WTC11 (cell line): ENCODE measurements around the gene CFAP58. TPM values are rescaled to one million over a fixed set of nuclear protein-coding genes. Genes with fewer than 3 reads are reported as not detected.

Experiments used
- ATAC-seq: fragments of 200-7000 bp; cut with Tn5 transposase; 2 replicates; pipeline ENCODE4 v1.10.0; 2021; ENCODE audit warnings: mild to moderate bottlenecking, moderate library complexity
- CTCF ChIA-PET: fragments of 300-600 bp; sonication (Branson Sonifier 250); formaldehyde crosslinking; loops from one replicate; lab custom pipeline; 2021; ENCODE audit warnings: antibody characterized with exemption; lab: Charles Lee
- POLR2A ChIA-PET: fragments of 350-600 bp; sonication (Branson Sonifier 250); formaldehyde crosslinking; loops from one replicate; lab custom pipeline; 2021; ENCODE audit warnings: antibody characterized with exemption; lab: Charles Lee
- DNase-seq: peaks from one replicate; pipeline ENCODE4 v3.0.0; 2021; ENCODE audit warnings: low spot score
- H3K27ac Mint-ChIP-seq: 2 replicates; pipeline ENCODE4 v1.8.0; 2021; ENCODE audit warnings: mixed read lengths
- H3K27me3 Mint-ChIP-seq: 2 replicates; pipeline ENCODE4 v1.8.0; 2021; ENCODE audit warnings: low read depth, mild to moderate bottlenecking, moderate library complexity, mixed read lengths
- H3K36me3 Mint-ChIP-seq: 2 replicates; pipeline ENCODE4 v1.8.0; 2021; ENCODE audit warnings: mixed read lengths
- H3K4me1 Mint-ChIP-seq: 2 replicates; pipeline ENCODE4 v1.8.0; 2022; ENCODE audit warnings: mixed read lengths
- H3K4me3 Mint-ChIP-seq: 2 replicates; pipeline ENCODE4 v1.8.0; 2021; ENCODE audit warnings: mild to moderate bottlenecking, moderate library complexity, mixed read lengths
- H3K9me3 Mint-ChIP-seq: 2 replicates; pipeline ENCODE4 v1.8.0; 2021; ENCODE audit warnings: mixed read lengths
- CREB1 ChIP-seq: sonication (generic); formaldehyde crosslinking; IDR thresholded peaks from 2 replicates; pipeline ENCODE4 v1.8.0; 2023; ENCODE audit warnings: mild to moderate bottlenecking, missing genetic modification reagents
- ETV6 ChIP-seq: sonication (generic); formaldehyde crosslinking; IDR thresholded peaks from 2 replicates; pipeline ENCODE4 v1.8.1; 2022; ENCODE audit warnings: mild to moderate bottlenecking, missing genetic modification reagents
- GABPB1 ChIP-seq: sonication (generic); formaldehyde crosslinking; IDR thresholded peaks from 2 replicates; pipeline ENCODE4 v1.8.1; 2023; ENCODE audit warnings: mild to moderate bottlenecking, missing genetic modification reagents
- NFYB ChIP-seq: sonication (generic); formaldehyde crosslinking; conservative IDR thresholded peaks from 2 replicates; pipeline ENCODE4 v1.8.0; 2022; ENCODE audit warnings: low read depth, missing genetic modification reagents
- PRRX2 ChIP-seq: fragments of 250-450 bp; sonication (Bioruptor Pico); IDR thresholded peaks from 2 replicates; pipeline ENCODE4 v1.8.0; 2021; ENCODE audit warnings: mild to moderate bottlenecking
- SP1 ChIP-seq: sonication (generic); formaldehyde crosslinking; conservative IDR thresholded peaks from 2 replicates; pipeline ENCODE4 v1.8.1; 2022; ENCODE audit warnings: missing genetic modification reagents
- TEAD4 ChIP-seq: sonication (generic); formaldehyde crosslinking; IDR thresholded peaks from 2 replicates; pipeline ENCODE4 v1.8.0; 2022; ENCODE audit warnings: mild to moderate bottlenecking, missing genetic modification reagents
- ZNF219 ChIP-seq: sonication (generic); formaldehyde crosslinking; IDR thresholded peaks from 2 replicates; pipeline ENCODE4 v1.8.0; 2023; ENCODE audit warnings: missing genetic modification reagents, mild to moderate bottlenecking, borderline replicate concordance
- ZNF263 ChIP-seq: sonication (generic); formaldehyde crosslinking; IDR thresholded peaks from 2 replicates; pipeline ENCODE4 v1.8.1; 2022; ENCODE audit warnings: low read depth, mild to moderate bottlenecking, moderate library complexity, missing genetic modification reagents
- ZNF317 ChIP-seq: sonication (generic); formaldehyde crosslinking; IDR thresholded peaks from 2 replicates; pipeline ENCODE4 v1.8.1; 2023; ENCODE audit warnings: low read depth, mild to moderate bottlenecking, moderate library complexity, missing genetic modification reagents, borderline replicate concordance
- ZNF416 ChIP-seq: fragments of 250-450 bp; sonication (Bioruptor Pico); IDR thresholded peaks from 2 replicates; pipeline ENCODE4 v1.9.0; 2021; ENCODE audit warnings: mild to moderate bottlenecking, inconsistent platforms
- total RNA-seq: library from RNA; stranded (reverse); gene quantifications from 3 replicates; pipeline ENCODE4 v1.2.3, GENCODE V29; 2021
- TF ChIP-seq, protein P1 (sequence below): sonication (generic); formaldehyde crosslinking; IDR thresholded peaks from 2 replicates; pipeline ENCODE4 v1.8.1; 2023; ENCODE audit warnings: mild to moderate bottlenecking, moderate library complexity, missing genetic modification reagents
- TF ChIP-seq, protein P2 (sequence below): sonication (generic); formaldehyde crosslinking; IDR thresholded peaks from 2 replicates; pipeline ENCODE4 v1.8.0; 2022; ENCODE audit warnings: missing genetic modification reagents
- TF ChIP-seq, protein P3 (sequence below): sonication (generic); formaldehyde crosslinking; IDR thresholded peaks from 2 replicates; pipeline ENCODE4 v1.8.1; 2023; ENCODE audit warnings: mild to moderate bottlenecking, missing genetic modification reagents, borderline replicate concordance
- TF ChIP-seq, protein P4 (sequence below): sonication (generic); formaldehyde crosslinking; IDR thresholded peaks from 2 replicates; pipeline ENCODE4 v1.8.1; 2022; ENCODE audit warnings: mild to moderate bottlenecking, missing genetic modification reagents, moderate library complexity, borderline replicate concordance
- TF ChIP-seq, protein P5 (sequence below): sonication (generic); formaldehyde crosslinking; conservative IDR thresholded peaks from 2 replicates; pipeline ENCODE4 v1.8.1; 2022; ENCODE audit warnings: mild to moderate bottlenecking, missing genetic modification reagents
- TF ChIP-seq, protein P6 (sequence below): sonication (generic); formaldehyde crosslinking; IDR thresholded peaks from 2 replicates; pipeline ENCODE4 v1.8.1; 2023; ENCODE audit warnings: mild to moderate bottlenecking, missing genetic modification reagents
- TF ChIP-seq, protein P7 (sequence below): fragments of 200-600 bp; IDR thresholded peaks from 2 replicates; pipeline ENCODE4 v1.8.0; 2022; ENCODE audit warnings: antibody characterized with exemption

CFAP58 gene
- total RNA-seq, 1 experiment from 2014 or later: 1.0 TPM

DNA sequence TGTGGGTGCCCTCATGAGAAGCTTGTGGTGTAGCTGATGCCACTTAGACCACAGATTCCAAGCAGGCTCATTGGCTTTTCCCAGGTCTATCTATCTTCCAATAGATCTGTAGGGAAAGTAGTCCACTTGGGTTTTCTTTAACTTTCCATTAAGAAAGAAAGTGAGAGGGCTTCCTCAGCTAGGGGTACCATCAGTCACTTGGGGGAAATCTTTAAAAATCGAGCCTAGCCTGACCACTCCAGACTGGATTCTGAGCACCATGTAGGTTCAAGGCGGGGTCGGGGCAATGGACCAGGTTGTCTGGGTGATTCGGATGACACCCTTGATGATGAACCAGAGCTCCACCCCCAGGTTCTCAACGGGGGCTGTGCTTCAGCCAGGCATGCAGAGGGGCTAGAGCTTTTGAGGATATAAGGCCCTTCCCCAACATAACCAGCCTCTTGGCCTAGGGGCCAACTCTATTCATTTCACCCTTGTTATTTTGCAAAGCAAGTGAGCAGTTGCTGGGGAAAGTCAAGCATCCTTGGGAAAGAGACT is 42.4 kb upstream of the CFAP58 start:
- POLR2A ChIA-PET: interaction anchor here (1.1 kb wide), 1 partner anchor 15 kb away, joined by 3 read pairs; no protein-coding TSS in a partner anchor
- CTCF ChIA-PET: interaction anchor here (0.9 to 1.3 kb wide), 3 partner anchors 11 to 42 kb away, joined by 3 to 6 read pairs (median 4); partner anchors contain the start of gene CFAP58
- H3K27me3 Mint-ChIP-seq: no peaks in the 10 kb centered on the region
- no peak overlapping the region for H3K27ac Mint-ChIP-seq
- no peaks in the 10 kb centered on the region for H3K9me3 Mint-ChIP-seq
- ATAC-seq (no peak), DNase-seq (no peak)
- peaks cover under 1% of the 10 kb centered on the region; the same call in 1 of the 2 replicates for H3K4me1 Mint-ChIP-seq
- H3K4me3 Mint-ChIP-seq: no peak overlapping the region
- peaks cover 20% of the 10 kb centered on the region for H3K36me3 Mint-ChIP-seq
- TF ChIP-seq NFYB (no peak), SP1 (CRISPR knock-in tag) (no peak), ZNF263 (no peak), PRRX2 (no peak), ZNF219 (CRISPR knock-in tag) (no peak), GABPB1 (CRISPR knock-in tag) (no peak)
- TF ChIP-seq, protein P1, sequence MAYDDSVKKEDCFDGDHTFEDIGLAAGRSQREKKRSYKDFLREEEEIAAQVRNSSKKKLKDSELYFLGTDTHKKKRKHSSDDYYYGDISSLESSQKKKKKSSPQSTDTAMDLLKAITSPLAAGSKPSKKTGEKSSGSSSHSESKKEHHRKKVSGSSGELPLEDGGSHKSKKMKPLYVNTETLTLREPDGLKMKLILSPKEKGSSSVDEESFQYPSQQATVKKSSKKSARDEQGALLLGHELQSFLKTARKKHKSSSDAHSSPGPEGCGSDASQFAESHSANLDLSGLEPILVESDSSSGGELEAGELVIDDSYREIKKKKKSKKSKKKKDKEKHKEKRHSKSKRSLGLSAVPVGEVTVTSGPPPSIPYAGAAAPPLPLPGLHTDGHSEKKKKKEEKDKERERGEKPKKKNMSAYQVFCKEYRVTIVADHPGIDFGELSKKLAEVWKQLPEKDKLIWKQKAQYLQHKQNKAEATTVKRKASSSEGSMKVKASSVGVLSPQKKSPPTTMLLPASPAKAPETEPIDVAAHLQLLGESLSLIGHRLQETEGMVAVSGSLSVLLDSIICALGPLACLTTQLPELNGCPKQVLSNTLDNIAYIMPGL (CRISPR knock-in tag): no peak

DNA sequence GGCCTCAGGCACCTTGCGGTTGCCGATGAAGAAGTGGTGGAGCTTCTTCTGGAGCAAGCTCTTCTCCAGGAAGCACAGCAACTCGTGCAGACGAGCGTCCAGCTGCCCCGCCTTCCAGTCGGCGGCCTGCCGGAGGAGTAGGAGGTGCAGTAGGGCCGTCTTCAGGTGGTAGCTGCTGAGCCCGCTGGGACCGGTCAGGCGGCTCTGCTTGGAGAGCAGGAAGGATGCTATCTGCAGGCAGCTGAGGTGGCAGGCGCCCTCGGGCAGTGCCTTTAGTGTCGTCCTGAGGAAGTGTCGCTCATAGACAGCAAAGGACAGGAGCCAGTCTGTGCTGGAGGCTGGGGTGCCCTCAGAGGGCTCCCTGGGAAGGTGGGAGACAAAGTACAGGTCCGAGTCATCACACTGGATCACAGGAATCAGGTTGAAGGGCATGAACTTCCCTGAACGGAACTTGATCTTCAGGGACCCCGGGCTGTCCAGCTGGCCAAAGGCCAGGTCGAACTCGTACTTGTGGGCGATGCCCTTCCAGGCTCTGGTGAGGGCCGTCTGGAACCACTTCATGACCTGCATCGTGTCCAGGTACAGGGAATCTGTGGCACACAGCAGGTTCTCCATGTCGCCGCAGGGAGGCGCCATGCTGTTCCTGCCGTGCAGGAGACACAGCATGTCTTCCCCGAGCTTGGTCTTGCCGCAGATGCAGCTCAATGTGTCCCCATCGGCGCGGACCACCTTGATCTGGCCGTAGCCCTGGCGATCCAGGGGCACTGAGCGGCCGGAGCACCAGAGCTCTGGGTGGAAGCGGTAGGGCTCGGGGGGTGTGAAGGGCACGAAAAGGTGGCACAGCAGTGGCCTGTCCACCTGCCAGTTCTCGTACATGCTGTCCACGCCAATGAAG is 38.8 kb upstream of the CFAP58 start:
- H3K4me3 Mint-ChIP-seq: no peak overlapping the region
- DNase-seq: no peak
- H3K36me3 Mint-ChIP-seq: peaks cover 20% of the 10 kb centered on the region
- no peaks in the 10 kb centered on the region for H3K27me3 Mint-ChIP-seq
- H3K27ac Mint-ChIP-seq: no peak overlapping the region
- peaks cover 36% of the 10 kb centered on the region for H3K4me1 Mint-ChIP-seq
- no peak for ATAC-seq
- ChIA-PET POLR2A (interaction anchor here (0.6 kb wide), 1 partner anchor 441 kb away, joined by 3 read pairs; no protein-coding TSS in a partner anchor), CTCF (interaction anchor here (0.8 to 2.9 kb wide), 6 partner anchors 9 to 308 kb away, joined by 3 to 11 read pairs (median 5); partner anchors contain the start of genes CFAP58 and ITPRIP)
- no peaks in the 10 kb centered on the region for H3K9me3 Mint-ChIP-seq
- TF ChIP-seq CREB1 (CRISPR knock-in tag): no peak
- no peak for TF ChIP-seq ETV6 (CRISPR knock-in tag)
- TF ChIP-seq, protein P2, sequence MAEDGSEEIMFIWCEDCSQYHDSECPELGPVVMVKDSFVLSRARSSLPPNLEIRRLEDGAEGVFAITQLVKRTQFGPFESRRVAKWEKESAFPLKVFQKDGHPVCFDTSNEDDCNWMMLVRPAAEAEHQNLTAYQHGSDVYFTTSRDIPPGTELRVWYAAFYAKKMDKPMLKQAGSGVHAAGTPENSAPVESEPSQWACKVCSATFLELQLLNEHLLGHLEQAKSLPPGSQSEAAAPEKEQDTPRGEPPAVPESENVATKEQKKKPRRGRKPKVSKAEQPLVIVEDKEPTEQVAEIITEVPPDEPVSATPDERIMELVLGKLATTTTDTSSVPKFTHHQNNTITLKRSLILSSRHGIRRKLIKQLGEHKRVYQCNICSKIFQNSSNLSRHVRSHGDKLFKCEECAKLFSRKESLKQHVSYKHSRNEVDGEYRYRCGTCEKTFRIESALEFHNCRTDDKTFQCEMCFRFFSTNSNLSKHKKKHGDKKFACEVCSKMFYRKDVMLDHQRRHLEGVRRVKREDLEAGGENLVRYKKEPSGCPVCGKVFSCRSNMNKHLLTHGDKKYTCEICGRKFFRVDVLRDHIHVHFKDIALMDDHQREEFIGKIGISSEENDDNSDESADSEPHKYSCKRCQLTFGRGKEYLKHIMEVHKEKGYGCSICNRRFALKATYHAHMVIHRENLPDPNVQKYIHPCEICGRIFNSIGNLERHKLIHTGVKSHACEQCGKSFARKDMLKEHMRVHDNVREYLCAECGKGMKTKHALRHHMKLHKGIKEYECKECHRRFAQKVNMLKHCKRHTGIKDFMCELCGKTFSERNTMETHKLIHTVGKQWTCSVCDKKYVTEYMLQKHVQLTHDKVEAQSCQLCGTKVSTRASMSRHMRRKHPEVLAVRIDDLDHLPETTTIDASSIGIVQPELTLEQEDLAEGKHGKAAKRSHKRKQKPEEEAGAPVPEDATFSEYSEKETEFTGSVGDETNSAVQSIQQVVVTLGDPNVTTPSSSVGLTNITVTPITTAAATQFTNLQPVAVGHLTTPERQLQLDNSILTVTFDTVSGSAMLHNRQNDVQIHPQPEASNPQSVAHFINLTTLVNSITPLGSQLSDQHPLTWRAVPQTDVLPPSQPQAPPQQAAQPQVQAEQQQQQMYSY (CRISPR knock-in tag): no peak
- no peak for TF ChIP-seq SP1 (CRISPR knock-in tag)
- TF ChIP-seq, protein P3, sequence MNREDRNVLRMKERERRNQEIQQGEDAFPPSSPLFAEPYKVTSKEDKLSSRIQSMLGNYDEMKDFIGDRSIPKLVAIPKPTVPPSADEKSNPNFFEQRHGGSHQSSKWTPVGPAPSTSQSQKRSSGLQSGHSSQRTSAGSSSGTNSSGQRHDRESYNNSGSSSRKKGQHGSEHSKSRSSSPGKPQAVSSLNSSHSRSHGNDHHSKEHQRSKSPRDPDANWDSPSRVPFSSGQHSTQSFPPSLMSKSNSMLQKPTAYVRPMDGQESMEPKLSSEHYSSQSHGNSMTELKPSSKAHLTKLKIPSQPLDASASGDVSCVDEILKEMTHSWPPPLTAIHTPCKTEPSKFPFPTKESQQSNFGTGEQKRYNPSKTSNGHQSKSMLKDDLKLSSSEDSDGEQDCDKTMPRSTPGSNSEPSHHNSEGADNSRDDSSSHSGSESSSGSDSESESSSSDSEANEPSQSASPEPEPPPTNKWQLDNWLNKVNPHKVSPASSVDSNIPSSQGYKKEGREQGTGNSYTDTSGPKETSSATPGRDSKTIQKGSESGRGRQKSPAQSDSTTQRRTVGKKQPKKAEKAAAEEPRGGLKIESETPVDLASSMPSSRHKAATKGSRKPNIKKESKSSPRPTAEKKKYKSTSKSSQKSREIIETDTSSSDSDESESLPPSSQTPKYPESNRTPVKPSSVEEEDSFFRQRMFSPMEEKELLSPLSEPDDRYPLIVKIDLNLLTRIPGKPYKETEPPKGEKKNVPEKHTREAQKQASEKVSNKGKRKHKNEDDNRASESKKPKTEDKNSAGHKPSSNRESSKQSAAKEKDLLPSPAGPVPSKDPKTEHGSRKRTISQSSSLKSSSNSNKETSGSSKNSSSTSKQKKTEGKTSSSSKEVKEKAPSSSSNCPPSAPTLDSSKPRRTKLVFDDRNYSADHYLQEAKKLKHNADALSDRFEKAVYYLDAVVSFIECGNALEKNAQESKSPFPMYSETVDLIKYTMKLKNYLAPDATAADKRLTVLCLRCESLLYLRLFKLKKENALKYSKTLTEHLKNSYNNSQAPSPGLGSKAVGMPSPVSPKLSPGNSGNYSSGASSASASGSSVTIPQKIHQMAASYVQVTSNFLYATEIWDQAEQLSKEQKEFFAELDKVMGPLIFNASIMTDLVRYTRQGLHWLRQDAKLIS: no peak
- no peak for TF ChIP-seq ZNF317 (CRISPR knock-in tag)
- no peak for TF ChIP-seq ZNF416 (CRISPR knock-in tag)
- TF ChIP-seq, protein P4, sequence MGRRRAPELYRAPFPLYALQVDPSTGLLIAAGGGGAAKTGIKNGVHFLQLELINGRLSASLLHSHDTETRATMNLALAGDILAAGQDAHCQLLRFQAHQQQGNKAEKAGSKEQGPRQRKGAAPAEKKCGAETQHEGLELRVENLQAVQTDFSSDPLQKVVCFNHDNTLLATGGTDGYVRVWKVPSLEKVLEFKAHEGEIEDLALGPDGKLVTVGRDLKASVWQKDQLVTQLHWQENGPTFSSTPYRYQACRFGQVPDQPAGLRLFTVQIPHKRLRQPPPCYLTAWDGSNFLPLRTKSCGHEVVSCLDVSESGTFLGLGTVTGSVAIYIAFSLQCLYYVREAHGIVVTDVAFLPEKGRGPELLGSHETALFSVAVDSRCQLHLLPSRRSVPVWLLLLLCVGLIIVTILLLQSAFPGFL: no peak
- TF ChIP-seq, protein P5, sequence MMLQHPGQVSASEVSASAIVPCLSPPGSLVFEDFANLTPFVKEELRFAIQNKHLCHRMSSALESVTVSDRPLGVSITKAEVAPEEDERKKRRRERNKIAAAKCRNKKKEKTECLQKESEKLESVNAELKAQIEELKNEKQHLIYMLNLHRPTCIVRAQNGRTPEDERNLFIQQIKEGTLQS: no peak
- TF ChIP-seq, protein P6, sequence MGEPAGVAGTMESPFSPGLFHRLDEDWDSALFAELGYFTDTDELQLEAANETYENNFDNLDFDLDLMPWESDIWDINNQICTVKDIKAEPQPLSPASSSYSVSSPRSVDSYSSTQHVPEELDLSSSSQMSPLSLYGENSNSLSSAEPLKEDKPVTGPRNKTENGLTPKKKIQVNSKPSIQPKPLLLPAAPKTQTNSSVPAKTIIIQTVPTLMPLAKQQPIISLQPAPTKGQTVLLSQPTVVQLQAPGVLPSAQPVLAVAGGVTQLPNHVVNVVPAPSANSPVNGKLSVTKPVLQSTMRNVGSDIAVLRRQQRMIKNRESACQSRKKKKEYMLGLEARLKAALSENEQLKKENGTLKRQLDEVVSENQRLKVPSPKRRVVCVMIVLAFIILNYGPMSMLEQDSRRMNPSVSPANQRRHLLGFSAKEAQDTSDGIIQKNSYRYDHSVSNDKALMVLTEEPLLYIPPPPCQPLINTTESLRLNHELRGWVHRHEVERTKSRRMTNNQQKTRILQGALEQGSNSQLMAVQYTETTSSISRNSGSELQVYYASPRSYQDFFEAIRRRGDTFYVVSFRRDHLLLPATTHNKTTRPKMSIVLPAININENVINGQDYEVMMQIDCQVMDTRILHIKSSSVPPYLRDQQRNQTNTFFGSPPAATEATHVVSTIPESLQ (CRISPR knock-in tag): no peak
- no peak for TF ChIP-seq TEAD4 (CRISPR knock-in tag)
- TF ChIP-seq, protein P7, sequence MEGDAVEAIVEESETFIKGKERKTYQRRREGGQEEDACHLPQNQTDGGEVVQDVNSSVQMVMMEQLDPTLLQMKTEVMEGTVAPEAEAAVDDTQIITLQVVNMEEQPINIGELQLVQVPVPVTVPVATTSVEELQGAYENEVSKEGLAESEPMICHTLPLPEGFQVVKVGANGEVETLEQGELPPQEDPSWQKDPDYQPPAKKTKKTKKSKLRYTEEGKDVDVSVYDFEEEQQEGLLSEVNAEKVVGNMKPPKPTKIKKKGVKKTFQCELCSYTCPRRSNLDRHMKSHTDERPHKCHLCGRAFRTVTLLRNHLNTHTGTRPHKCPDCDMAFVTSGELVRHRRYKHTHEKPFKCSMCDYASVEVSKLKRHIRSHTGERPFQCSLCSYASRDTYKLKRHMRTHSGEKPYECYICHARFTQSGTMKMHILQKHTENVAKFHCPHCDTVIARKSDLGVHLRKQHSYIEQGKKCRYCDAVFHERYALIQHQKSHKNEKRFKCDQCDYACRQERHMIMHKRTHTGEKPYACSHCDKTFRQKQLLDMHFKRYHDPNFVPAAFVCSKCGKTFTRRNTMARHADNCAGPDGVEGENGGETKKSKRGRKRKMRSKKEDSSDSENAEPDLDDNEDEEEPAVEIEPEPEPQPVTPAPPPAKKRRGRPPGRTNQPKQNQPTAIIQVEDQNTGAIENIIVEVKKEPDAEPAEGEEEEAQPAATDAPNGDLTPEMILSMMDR: no peak
